ENCODE results near the gene NELFE.
"Not testable (repeated sequence)": the region's sequence is repeated elsewhere in the genome, so short reads cannot be mapped to it uniquely, and the experiment has no call there.

The NELFE gene, protein sequence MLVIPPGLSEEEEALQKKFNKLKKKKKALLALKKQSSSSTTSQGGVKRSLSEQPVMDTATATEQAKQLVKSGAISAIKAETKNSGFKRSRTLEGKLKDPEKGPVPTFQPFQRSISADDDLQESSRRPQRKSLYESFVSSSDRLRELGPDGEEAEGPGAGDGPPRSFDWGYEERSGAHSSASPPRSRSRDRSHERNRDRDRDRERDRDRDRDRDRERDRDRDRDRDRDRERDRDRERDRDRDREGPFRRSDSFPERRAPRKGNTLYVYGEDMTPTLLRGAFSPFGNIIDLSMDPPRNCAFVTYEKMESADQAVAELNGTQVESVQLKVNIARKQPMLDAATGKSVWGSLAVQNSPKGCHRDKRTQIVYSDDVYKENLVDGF

DNA sequence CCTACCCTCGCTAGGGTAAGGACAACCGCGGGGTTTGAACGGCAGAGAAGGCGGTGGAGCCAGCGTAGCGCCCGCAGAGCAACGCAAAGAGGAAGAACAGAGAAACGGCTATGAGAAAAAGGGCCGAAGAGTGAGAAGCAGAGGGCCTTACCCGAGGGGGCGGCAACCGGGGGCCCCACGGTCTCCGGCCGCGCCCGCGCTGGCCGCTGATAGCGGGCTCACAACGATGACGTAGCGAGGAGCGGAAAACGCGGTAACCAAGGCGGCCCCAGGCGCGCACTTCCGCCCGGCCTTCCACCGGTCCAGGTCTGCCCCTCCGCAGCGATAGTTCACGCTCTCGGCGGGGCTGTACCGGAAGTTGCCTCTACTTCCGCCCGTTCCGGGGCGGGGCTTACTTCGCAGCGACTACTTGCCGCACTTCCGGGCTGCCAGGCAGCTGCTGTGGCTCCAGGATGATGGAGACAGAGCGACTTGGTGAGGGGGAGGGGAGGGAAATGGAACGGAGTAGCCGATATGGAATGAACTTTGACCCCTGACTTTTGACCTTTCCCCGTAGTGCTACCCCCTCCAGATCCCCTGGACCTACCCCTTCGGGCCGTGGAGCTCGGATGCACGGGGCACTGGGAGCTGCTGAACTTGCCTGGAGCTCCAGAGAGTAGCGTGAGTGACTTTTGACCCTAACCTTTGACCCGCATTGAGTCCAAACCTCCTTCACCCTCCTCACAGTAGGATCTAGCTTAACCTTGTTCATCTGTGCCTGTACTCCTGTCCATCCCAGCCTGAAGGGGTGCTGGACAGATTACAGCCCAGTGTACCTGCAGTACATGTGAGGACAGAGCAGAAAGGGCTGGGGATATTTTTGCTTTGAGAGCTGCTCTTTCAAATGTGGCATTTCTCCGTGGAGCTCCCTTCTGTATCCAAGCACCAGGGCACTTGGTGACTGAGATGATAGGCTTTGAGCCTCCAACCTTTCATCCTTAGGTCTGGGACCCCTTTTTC lies at the start of gene NELFE, which contains the start of gene SKIC2:
Gene NELFE (minus strand): TSS at position 231 of the 999 bp plus-strand sequence. CDS start 525 bp downstream, outside the sequence.
Gene SKIC2 (plus strand): TSS at position 435 of the 999 bp plus-strand sequence. CDS start 18 bp downstream, at position 453.
- peak; percentile 99 for DNase-seq (ENCODE audit: low spot score)

DNA sequence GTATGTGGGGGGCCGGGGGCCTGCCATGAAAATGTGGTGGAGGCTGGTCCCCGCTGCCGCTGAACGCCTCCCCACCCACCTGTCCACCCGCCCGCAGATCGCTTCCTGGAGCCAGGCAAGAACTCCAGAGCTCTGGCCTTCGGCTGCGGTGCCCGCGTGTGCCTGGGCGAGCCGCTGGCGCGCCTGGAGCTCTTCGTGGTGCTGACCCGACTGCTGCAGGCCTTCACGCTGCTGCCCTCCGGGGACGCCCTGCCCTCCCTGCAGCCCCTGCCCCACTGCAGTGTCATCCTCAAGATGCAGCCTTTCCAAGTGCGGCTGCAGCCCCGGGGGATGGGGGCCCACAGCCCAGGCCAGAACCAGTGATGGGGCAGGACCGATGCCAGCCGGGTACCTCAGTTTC lies 49.3 kb upstream of the NELFE start:
- DNase-seq (ENCODE audit: low spot score), result not testable (repeated sequence)

DNA sequence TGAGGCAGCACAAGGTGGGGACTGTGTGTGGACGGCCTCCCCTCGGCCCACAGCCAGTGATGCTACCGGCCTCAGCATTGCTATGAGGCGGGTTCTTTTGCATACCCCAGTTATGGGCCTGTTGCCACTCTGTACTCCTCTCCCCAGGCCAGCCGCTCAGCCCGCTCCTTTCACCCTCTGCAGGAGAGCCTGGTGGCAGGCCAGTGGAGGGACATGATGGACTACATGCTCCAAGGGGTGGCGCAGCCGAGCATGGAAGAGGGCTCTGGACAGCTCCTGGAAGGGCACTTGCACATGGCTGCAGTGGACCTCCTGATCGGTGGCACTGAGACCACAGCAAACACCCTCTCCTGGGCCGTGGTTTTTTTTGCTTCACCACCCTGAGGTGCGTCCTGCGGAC lies 48.3 kb upstream of the NELFE start:
- DNase-seq (ENCODE audit: low spot score), result not testable (repeated sequence)

- not testable (repeated sequence) for DNase-seq (ENCODE audit: low spot score)
These were observed 47.3 kb upstream of the NELFE start for GRCh38 chr6:32005991-32006529.

DNA sequence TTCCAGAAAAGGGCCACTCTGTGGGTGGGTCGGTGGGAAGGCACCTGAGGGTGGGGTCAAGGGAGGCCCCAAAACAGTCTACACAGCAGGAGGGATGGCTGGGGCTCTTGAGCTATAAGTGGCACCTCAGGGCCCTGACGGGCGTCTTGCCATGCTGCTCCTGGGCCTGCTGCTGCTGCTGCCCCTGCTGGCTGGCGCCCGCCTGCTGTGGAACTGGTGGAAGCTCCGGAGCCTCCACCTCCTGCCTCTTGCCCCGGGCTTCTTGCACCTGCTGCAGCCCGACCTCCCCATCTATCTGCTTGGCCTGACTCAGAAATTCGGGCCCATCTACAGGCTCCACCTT lies 46.7 kb upstream of the NELFE start:
- not testable (repeated sequence) for DNase-seq (ENCODE audit: low spot score)

- not testable (repeated sequence) for DNase-seq (ENCODE audit: low spot score)
These were observed 46.2 kb upstream of the NELFE start for GRCh38 chr6:32004864-32005537.

- not testable (repeated sequence) for DNase-seq (ENCODE audit: low spot score)
These were observed 45.6 kb upstream of the NELFE start for GRCh38 chr6:32004393-32004792.

- DNase-seq (ENCODE audit: low spot score), result not testable (repeated sequence)
These were observed 44.5 kb upstream of the NELFE start for GRCh38 chr6:32003301-32003700.

GRCh38 chr6:32002546-32003268 lies 43.9 kb upstream of the NELFE start:
- DNase-seq (ENCODE audit: low spot score), result not testable (repeated sequence)

DNA sequence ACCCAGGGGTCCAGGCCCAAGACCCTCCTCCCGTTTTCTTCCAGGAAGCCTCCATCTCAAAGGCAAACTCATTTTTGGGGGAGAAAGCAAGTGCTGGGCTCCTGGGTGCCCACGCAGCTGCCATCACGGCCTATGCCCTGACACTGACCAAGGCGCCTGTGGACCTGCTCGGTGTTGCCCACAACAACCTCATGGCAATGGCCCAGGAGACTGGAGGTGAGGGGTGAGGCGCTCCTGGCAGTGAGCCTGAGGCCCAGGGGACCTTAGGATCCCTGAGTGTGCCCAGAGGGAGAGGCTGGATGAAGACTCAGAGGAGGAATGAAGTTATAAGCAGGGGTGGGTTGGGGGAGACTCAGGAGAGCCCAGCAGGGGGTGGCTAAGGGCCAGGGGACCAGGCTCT lies 37.6 kb upstream of the NELFE start:
- not testable (repeated sequence) for DNase-seq (ENCODE audit: low spot score)

DNA sequence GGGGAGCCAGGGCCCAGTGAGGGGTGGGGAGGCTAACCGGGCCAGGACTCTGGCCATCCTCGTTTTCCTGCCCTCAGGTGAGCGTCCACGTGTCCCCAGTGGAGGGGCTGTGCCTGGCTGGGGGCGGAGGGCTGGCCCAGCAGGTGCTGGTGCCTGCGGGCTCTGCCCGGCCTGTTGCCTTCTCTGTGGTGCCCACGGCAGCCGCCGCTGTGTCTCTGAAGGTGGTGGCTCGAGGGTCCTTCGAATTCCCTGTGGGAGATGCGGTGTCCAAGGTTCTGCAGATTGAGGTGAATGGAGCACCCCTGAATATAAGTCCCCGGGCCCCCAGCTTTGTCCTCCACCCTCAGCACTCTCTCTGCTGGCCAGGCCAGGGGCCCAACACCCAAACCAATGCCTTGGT lies 35.6 kb upstream of the NELFE start:
- DNase-seq (ENCODE audit: low spot score), result not testable (repeated sequence)

GRCh38 chr6:31989363-31989762 lies 30.6 kb upstream of the NELFE start:
- DNase-seq (ENCODE audit: low spot score), result not testable (repeated sequence)

DNA sequence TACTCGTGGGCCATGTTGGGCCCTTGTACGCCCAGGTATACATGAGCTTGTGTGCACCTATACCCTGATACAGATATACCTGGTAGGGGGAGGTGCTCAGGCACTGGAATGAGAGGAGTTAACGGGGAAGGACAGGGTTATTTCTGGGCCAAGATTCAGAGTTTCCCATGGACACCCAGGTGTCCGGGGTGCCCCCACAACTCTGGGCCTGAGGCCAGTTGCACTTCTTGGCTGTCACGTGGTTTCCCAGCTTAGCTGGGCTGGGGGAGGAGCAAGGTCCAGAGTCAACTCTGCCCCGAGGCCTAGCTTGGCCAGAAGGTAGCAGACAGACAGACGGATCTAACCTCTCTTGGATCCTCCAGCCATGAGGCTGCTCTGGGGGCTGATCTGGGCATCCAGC lies 23.0 kb upstream of the NELFE start, which contains the start of gene C4A:
Gene C4A (plus strand): TSS at position 314 of the 400 bp plus-strand sequence. CDS start 51 bp downstream, at position 365.
- DNase-seq (ENCODE audit: low spot score), result not testable (repeated sequence)

DNA sequence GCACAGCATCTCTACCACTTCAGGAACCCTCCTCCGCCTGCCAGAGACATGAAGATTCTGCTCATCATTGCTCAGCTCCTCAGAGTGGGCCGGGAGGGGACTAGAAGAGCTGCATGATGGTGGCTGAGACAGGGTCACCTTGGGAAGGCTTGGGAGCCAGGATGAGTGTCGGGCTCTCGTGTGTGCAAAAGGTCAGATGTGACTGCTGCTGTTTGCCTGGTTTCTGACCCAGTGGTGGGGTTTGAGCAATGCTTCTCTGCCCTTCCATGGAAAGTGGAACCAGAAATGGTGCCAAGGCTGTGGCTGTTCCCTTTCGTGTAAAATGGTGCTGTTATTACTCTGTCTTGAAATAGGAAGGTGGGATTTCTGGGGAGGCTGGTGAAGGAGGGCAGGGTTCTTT lies 22.2 kb upstream of the NELFE start:
- DNase-seq (ENCODE audit: low spot score), result not testable (repeated sequence)

DNA sequence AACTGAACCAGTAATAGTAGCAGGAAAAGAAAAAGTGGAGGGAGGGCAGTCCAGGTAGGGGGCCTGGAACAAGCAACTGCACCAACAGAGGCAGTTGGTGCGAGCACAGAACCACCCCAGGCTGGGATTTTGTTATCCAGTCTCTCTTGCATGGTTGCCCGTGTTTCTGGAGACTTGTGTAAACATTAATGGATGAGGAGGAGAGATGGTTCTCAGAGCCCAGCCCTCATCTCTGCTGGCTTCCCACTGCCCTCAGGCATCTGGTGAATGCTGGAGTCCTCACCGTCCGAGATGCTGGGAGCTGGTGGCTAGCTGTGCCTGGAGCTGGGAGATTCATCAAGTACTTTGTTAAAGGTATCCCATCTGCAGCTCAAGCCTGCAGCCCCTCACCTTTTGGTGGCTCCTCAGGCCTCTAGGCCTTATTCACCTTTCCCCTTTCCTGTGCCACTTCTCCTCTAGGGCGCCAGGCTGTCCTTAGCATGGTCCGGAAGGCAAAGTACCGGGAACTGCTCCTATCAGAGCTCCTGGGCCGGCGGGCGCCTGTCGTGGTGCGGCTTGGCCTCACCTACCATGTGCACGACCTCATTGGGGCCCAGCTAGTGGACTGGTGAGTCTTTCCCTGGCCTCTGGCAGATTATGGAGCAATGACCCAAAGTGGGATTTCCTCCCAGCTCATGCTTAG lies 21.6 kb upstream of the NELFE start:
- not testable (repeated sequence) for DNase-seq (ENCODE audit: low spot score)

DNA sequence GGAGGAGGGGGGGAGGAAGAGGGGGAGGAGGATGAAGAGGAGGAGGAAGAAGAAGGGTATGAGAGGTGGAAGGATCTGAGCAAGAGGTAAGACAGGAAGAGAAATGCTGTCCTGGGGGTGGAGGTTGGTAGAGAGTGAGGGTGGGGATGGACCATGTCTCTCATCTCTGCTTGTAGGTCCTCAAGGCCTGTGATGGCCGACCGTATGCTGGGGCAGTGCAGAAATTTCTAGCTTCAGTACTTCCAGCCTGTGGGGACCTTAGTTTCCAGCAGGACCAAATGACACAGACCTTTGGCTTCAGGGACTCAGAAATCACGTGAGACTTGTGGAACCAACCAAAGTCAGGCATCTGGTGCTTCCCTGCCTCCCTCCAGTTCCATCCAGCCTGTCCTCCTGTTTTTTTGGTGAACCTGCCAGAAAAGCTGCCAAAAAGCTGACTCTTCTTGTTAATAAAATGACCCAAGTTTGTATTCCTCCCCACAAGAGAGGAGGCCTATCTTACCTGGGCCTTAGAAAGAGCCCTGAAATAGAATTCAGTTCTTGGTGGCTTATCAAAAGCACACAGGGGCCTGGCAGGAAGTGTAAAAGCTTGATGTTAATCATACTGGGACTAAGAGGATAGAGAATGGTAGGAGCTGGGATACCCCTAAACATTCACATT lies 20.6 kb upstream of the NELFE start:
- DNase-seq (ENCODE audit: low spot score), result no peak

GRCh38 chr6:31978831-31979230 lies 20.1 kb upstream of the NELFE start:
- DNase-seq (ENCODE audit: low spot score), result no peak

- no peak for DNase-seq (ENCODE audit: low spot score)
These were observed 19.2 kb upstream of the NELFE start for GRCh38 chr6:31977816-31978431.

GRCh38 chr6:31976065-31976464 lies 17.3 kb upstream of the NELFE start:
- not testable (repeated sequence) for DNase-seq (ENCODE audit: low spot score)

Data from activated CD4-positive, alpha-beta T cell treated with anti-CD3 and anti-CD28 coated beads, Interleukin-2, Interleukin-4, amounts not matched to agents 100 ng/mL and 50 ng/mL, durations not matched to agents 16 hours and 8 hours (primary cell).